GM13977 (cell line): ENCODE data around the gene FTSJ3.

Source experiments
- DNase-seq: peaks from one replicate; pipeline ENCODE4 v3.0.0; 2012; ENCODE audit warnings: low spot score
- CTCF ChIP-seq: IDR thresholded peaks from 2 replicates; pipeline ENCODE4 v1.5.1; 2012; ENCODE audit warnings: mild to moderate bottlenecking, control low read depth; ENCODE audit not compliant: insufficient read depth; ENCODE audit errors: extremely low read depth, missing control alignments
- in situ Hi-C: fragments of 300-500 bp; cut with MboI; formaldehyde crosslinking; loops from one replicate; pipeline ENCODE4 v1.12.0; 2022; ENCODE audit warnings: low sequenced_read_pairs, low pct_unique_long_range_greater_than_20kb, mixed read lengths, inconsistent platforms; ENCODE audit not compliant: unreplicated experiment

The FTSJ3 gene

GRCh38 chr17:63845509-63845908, 18.0 kb upstream of the FTSJ3 start:
- in situ Hi-C loops, result loop anchor here (25.0 kb wide), 1 partner anchor 408 kb away; the partner anchor contains the start of gene CYB561
- no peak for TF ChIP-seq CTCF
- DNase-seq, result no peak

GRCh38 chr17:63843910-63844677, 16.6 kb upstream of the FTSJ3 start:
- in situ Hi-C loops, result loop anchor here (25.0 kb wide), 1 partner anchor 407 kb away; the partner anchor contains the start of gene CYB561
- DNase-seq, result no peak
- TF ChIP-seq CTCF, result no peak

GRCh38 chr17:63843387-63843888, 16.0 kb upstream of the FTSJ3 start:
- in situ Hi-C loops, result loop anchor here (25.0 kb wide), 1 partner anchor 406 kb away; the partner anchor contains the start of gene CYB561
- peak; percentile 60 for DNase-seq

GRCh38 chr17:63842540-63843386, 15.3 kb upstream of the FTSJ3 start, which contains the start of gene SMARCD2:
Gene SMARCD2, minus strand, starts transcription at chr17:63842685. Its CDS starts 11 bp downstream, at chr17:63842674.
- in situ Hi-C loops, result loop anchor here (25.0 kb wide), 1 partner anchor 405 kb away; the partner anchor contains the start of gene CYB561
- peak; percentile 98 for DNase-seq
- no peak for TF ChIP-seq CTCF

- no peak for TF ChIP-seq CTCF
- no peak for DNase-seq
- in situ Hi-C loops, result loop anchor here (25.0 kb wide), 1 partner anchor 405 kb away; the partner anchor contains the start of gene CYB561
Observed at GRCh38 chr17:63842173-63842539, 14.7 kb upstream of the FTSJ3 start.

GRCh38 chr17:63841350-63842172, 14.1 kb upstream of the FTSJ3 start:
- DNase-seq, result peak; percentile 40
- in situ Hi-C loops, result loop anchor here (25.0 kb wide), 1 partner anchor 404 kb away; the partner anchor contains the start of gene CYB561
- no peak for TF ChIP-seq CTCF
